Measurements from ENCODE around the gene SLC16A2.
"Not testable (repeated sequence)": the region's sequence is repeated elsewhere in the genome, so short reads cannot be mapped to it uniquely, and the experiment has no call there.

The SLC16A2 gene

DNA sequence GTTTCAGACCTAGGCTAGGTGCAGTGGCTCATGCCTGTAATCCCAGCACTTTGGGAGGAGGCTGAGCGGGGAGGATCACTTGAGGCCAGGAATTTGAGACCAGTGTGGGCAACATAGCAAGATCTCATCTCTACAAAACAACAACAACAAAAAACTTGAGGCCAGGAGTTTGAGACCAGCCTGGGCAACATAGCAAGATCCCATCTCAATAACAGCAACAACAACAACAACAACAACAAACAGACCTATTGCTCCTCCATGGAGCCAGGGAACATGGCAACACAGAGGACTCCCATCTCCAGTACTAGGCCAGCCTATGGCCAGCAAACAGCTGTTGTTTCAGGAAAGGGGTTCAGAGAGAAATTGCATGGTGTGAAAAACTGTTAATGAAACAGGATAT is 43.4 kb downstream of the SLC16A2 start:
- Mint-ChIP-seq H3K4me3 (no peak overlapping the region), H3K4me1 (peaks cover 5% of the 10 kb centered on the region), H3K36me3 (ENCODE audit: low read depth) (peaks cover 34% of the 10 kb centered on the region), H3K27ac (no peak overlapping the region), H3K27me3 (ENCODE audit: low read depth, poor library complexity) (no peaks in the 10 kb centered on the region), H3K9me3 (peaks cover 27% of the 10 kb centered on the region)
- TF ChIP-seq, protein P1, sequence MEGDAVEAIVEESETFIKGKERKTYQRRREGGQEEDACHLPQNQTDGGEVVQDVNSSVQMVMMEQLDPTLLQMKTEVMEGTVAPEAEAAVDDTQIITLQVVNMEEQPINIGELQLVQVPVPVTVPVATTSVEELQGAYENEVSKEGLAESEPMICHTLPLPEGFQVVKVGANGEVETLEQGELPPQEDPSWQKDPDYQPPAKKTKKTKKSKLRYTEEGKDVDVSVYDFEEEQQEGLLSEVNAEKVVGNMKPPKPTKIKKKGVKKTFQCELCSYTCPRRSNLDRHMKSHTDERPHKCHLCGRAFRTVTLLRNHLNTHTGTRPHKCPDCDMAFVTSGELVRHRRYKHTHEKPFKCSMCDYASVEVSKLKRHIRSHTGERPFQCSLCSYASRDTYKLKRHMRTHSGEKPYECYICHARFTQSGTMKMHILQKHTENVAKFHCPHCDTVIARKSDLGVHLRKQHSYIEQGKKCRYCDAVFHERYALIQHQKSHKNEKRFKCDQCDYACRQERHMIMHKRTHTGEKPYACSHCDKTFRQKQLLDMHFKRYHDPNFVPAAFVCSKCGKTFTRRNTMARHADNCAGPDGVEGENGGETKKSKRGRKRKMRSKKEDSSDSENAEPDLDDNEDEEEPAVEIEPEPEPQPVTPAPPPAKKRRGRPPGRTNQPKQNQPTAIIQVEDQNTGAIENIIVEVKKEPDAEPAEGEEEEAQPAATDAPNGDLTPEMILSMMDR (IDR thresholded peaks at IDR 0.05): no peak
- no peak for DNase-seq

GRCh38 chrX:74465424-74465823 is 44.1 kb downstream of the SLC16A2 start:
- peaks cover 5% of the 10 kb centered on the region for H3K4me1 Mint-ChIP-seq
- H3K27me3 Mint-ChIP-seq (ENCODE audit: low read depth, poor library complexity): no peaks in the 10 kb centered on the region
- TF ChIP-seq, protein P1 (IDR thresholded peaks at IDR 0.05): no peak
- H3K36me3 Mint-ChIP-seq (ENCODE audit: low read depth): peaks cover 33% of the 10 kb centered on the region
- no peak overlapping the region for H3K27ac Mint-ChIP-seq
- H3K9me3 Mint-ChIP-seq: peaks cover 31% of the 10 kb centered on the region
- H3K4me3 Mint-ChIP-seq: no peak overlapping the region
- DNase-seq: no peak

DNA sequence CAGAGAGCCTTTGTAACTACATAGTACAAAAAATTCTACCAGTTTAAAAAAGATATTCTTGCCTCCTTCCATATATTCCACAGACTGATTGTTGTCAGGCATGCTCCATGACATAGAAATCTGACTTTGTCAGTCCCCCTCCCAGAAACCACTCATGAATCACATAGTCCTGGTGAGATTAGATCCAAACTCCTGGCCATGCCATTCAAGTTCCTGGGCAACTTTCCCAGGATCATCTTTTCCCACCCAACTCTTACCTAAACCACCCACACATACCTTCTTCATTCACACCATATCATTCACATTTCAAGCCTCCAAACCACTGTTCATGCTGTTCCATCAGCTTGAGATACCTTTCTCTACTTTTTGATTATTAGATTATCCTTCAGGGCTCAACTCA is 46.4 kb downstream of the SLC16A2 start:
- Mint-ChIP-seq H3K4me3 (no peak overlapping the region), H3K27me3 (ENCODE audit: low read depth, poor library complexity) (no peaks in the 10 kb centered on the region), H3K36me3 (ENCODE audit: low read depth) (peaks cover 25% of the 10 kb centered on the region), H3K9me3 (peaks cover 28% of the 10 kb centered on the region), H3K27ac (peak overlapping the region; percentile 3), H3K4me1 (no peaks in the 10 kb centered on the region)
- TF ChIP-seq, protein P1 (IDR thresholded peaks at IDR 0.05): no peak
- DNase-seq: no peak

DNA sequence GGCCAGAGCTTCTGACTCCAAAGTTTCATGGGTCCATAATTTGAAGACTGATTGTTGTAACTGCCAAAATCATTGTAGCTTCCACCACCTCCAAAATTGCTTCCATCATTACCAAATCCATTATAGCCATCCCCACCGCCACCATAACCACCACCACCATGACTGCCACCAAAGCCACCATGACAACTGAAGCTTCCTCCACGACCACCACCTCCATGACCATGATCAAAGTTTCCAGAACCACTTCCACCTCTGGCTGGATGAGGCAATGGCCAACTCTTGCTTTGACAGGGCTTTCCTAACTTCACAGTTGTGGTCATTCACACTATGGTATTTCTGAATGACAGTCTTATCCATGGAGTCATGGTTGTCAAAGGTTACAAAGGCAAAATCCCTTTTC is 51.8 kb downstream of the SLC16A2 start:
- Mint-ChIP-seq H3K9me3 (peaks cover 47% of the 10 kb centered on the region), H3K36me3 (ENCODE audit: low read depth) (peaks cover 34% of the 10 kb centered on the region)
- DNase-seq; H3K27ac Mint-ChIP-seq; H3K4me3 Mint-ChIP-seq; H3K27me3 Mint-ChIP-seq (ENCODE audit: low read depth, poor library complexity); H3K4me1 Mint-ChIP-seq: not testable (repeated sequence)

GRCh38 chrX:74490247-74490646 is 69.0 kb downstream of the SLC16A2 start:
- peaks cover 12% of the 10 kb centered on the region for H3K4me1 Mint-ChIP-seq
- H3K4me3 Mint-ChIP-seq: no peak overlapping the region
- H3K27ac Mint-ChIP-seq: no peak overlapping the region

DNA sequence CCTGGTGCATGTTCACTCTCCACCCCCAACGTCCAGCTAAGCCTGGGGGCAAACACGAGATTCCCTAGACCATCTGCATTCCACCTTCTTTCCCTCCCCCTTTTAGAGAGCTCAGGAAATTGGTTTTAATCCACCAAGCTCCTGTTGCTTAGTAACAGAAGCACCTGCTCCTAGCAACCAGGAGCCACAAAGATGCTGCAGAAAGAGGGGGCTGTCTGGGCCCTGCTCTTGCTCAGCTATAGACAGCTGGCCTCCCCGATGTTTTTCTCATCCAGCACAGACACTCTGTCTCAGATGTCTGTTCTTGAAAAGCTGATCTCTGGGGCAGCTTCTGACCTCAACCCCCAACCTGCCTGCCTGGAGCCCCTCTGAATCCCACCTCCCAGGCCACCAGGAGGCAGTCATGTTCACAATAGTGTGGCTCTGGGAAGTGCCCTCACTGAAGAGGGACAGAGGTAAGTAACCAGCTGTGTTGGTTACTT is 71.5 kb downstream of the SLC16A2 start:
- H3K4me1 Mint-ChIP-seq: peaks cover 12% of the 10 kb centered on the region

More at GRCh38 chrX:74490247-74490646, 69.0 kb downstream of the SLC16A2 start:
- H3K9me3 Mint-ChIP-seq: peaks cover 15% of the 10 kb centered on the region
- no peaks in the 10 kb centered on the region for H3K27me3 Mint-ChIP-seq (ENCODE audit: low read depth, poor library complexity)
- no peak for DNase-seq
- H3K36me3 Mint-ChIP-seq (ENCODE audit: low read depth): no peaks in the 10 kb centered on the region
- TF ChIP-seq, protein P1 (IDR thresholded peaks at IDR 0.05): no peak

More for the DNA sequence above, 71.5 kb downstream of the SLC16A2 start:
- no peaks in the 10 kb centered on the region for H3K27me3 Mint-ChIP-seq (ENCODE audit: low read depth, poor library complexity)
- peak; percentile 10 for DNase-seq
- H3K36me3 Mint-ChIP-seq (ENCODE audit: low read depth): no peaks in the 10 kb centered on the region
- H3K4me3 Mint-ChIP-seq: no peak overlapping the region
- peak overlapping the region; percentile 20 for H3K27ac Mint-ChIP-seq
- H3K9me3 Mint-ChIP-seq: peaks cover 18% of the 10 kb centered on the region
- TF ChIP-seq, protein P1 (IDR thresholded peaks at IDR 0.05): no peak
